HepG2 (cell line): Measurements from ENCODE around the gene CALU. TPM values are rescaled to one million over a fixed set of nuclear protein-coding genes. Genes with fewer than 3 reads are reported as not detected.

Source experiments
- CCAR2 ChIP-seq: fragments of 200-400 bp; formaldehyde crosslinking; optimal IDR thresholded peaks from 2 replicates; pipeline ENCODE3; 2018; ENCODE audit warnings: low read depth, mild to moderate bottlenecking, low read length, moderate library complexity
- CREB3 ChIP-seq: sonication (generic); formaldehyde crosslinking; IDR thresholded peaks from 2 replicates; pipeline ENCODE4 v1.5.0; 2020; ENCODE audit warnings: missing genetic modification reagents
- FOXA1 ChIP-seq, 2 experiments: fragments of 450-650 bp in 1 of 2; sonication (generic) in 1 of 2; formaldehyde crosslinking in 1 of 2; IDR thresholded peaks; 2 replicates each; pipeline versions ENCODE4 v1.4.0 to v1.6.1; 2016 to 2020; ENCODE audit warnings: missing genetic modification reagents in 1 of 2
- FOXC1 ChIP-seq: sonication (generic); formaldehyde crosslinking; IDR thresholded peaks from 2 replicates; pipeline ENCODE4 v1.8.0; 2022; ENCODE audit warnings: mild to moderate bottlenecking, missing genetic modification reagents, borderline replicate concordance
- IRF9 ChIP-seq: sonication (generic); formaldehyde crosslinking; IDR thresholded peaks from 2 replicates; pipeline ENCODE4 v1.8.0; 2022; ENCODE audit warnings: missing genetic modification reagents, mild to moderate bottlenecking, borderline replicate concordance
- JDP2 ChIP-seq: sonication (generic); formaldehyde crosslinking; IDR thresholded peaks from 2 replicates; pipeline ENCODE4 v1.8.1; 2022; ENCODE audit warnings: missing genetic modification reagents, borderline replicate concordance
- KAT2B ChIP-seq: fragments of 150-350 bp; IDR thresholded peaks from 2 replicates; pipeline ENCODE4 v1.6.1; 2014; ENCODE audit warnings: low read depth, low read length, borderline replicate concordance
- KDM1A ChIP-seq: IDR thresholded peaks from 2 replicates; pipeline ENCODE4 v1.6.1; 2016; ENCODE audit warnings: missing compliant biosample characterization
- LRRFIP1 ChIP-seq: sonication (generic); formaldehyde crosslinking; conservative IDR thresholded peaks from 2 replicates; pipeline ENCODE4 v1.4.0; 2020; ENCODE audit warnings: missing genetic modification reagents
- NFYC ChIP-seq: IDR thresholded peaks from 2 replicates; pipeline ENCODE4 v1.6.1; 2016; ENCODE audit warnings: missing genetic modification reagents, missing compliant biosample characterization
- NR3C1 ChIP-seq: sonication (generic); formaldehyde crosslinking; IDR thresholded peaks from 2 replicates; pipeline ENCODE4 v1.4.0; 2020; ENCODE audit warnings: missing genetic modification reagents
- SP2 ChIP-seq: sonication (generic); formaldehyde crosslinking; IDR thresholded peaks from 2 replicates; pipeline ENCODE4 v1.5.1; 2020; ENCODE audit warnings: mild to moderate bottlenecking, missing genetic modification reagents
- THYN1 ChIP-seq: sonication (generic); formaldehyde crosslinking; IDR thresholded peaks from 2 replicates; pipeline ENCODE4 v1.8.1; 2023; ENCODE audit warnings: low read depth, mild to moderate bottlenecking, moderate library complexity, missing genetic modification reagents, borderline replicate concordance
- ZNF275 ChIP-seq: sonication (generic); formaldehyde crosslinking; IDR thresholded peaks from 2 replicates; pipeline ENCODE4 v1.8.0; 2022; ENCODE audit warnings: missing genetic modification reagents, mild to moderate bottlenecking, inconsistent platforms, borderline replicate concordance
- ZNF496 ChIP-seq: sonication (generic); formaldehyde crosslinking; IDR thresholded peaks from 2 replicates; pipeline ENCODE4 v1.8.1; 2023; ENCODE audit warnings: mild to moderate bottlenecking, moderate library complexity, missing genetic modification reagents; ENCODE audit not compliant: insufficient replicate concordance
- ZNF572 ChIP-seq: sonication (generic); formaldehyde crosslinking; IDR thresholded peaks from 2 replicates; pipeline ENCODE4 v1.5.1; 2020; ENCODE audit warnings: mild to moderate bottlenecking, missing genetic modification reagents
- ZNF720 ChIP-seq: sonication (generic); formaldehyde crosslinking; IDR thresholded peaks from 2 replicates; pipeline ENCODE4 v1.4.0; 2020; ENCODE audit warnings: missing genetic modification reagents
- ZNF740 ChIP-seq: sonication (generic); formaldehyde crosslinking; IDR thresholded peaks from 2 replicates; pipeline ENCODE4 v1.4.0; 2020; ENCODE audit warnings: missing genetic modification reagents
- ZNF75D ChIP-seq: sonication (generic); formaldehyde crosslinking; IDR thresholded peaks from 2 replicates; pipeline ENCODE4 v1.8.1; 2023; ENCODE audit warnings: missing genetic modification reagents, mild to moderate bottlenecking, borderline replicate concordance
- ZNF770 ChIP-seq: sonication (generic); formaldehyde crosslinking; IDR thresholded peaks from 2 replicates; pipeline ENCODE4 v1.5.0; 2020; ENCODE audit warnings: mild to moderate bottlenecking, missing genetic modification reagents
- polyA plus RNA-seq, 8 experiments: library from polyadenylated mRNA; depleted of rRNA in 3 of 8; stranded (reverse) in 7 of 8; unstranded in 1 of 8; fragments of >200 nt; fragmentation: Illumina TruSeq in 4 of 8; extraction: Trizol in 4 of 8; gene quantifications; 2 replicates each; pipeline versions ENCODE4 v1.2.1 to v1.2.3, GENCODE V29; 2011 to 2016; ENCODE audit warnings: low read depth in 4 of 8, missing spikeins in 1 of 8, mixed read lengths in 1 of 8; ENCODE audit not compliant: insufficient read depth in 1 of 8
- total RNA-seq, 5 experiments: library from RNA; depleted of rRNA; stranded (reverse); fragments of >200 nt; fragmentation: Illumina TruSeq; extraction: Trizol; gene quantifications; 2 replicates each; pipeline ENCODE4 v1.2.3, GENCODE V29; 2016; ENCODE audit warnings: low read depth in 1 of 5

Gene CALU
- total and polyA plus RNA-seq, 2 of the 13 experiments (the other 11 are each of a cell fraction or from before 2014, with no cell fraction given): 198 to 252 TPM

- TF ChIP-seq KDM1A (CRISPR knock-in tag) (no peak), ZNF572 (CRISPR knock-in tag) (no peak), ZNF275 (no peak), THYN1 (CRISPR knock-in tag) (no peak), ZNF496 (no peak), LRRFIP1 (no peak), KAT2B (no peak), ZNF740 (CRISPR knock-in tag) (peak; percentile 66; the same call in 1 of the 2 replicates), ZNF720 (no peak), NFYC (CRISPR knock-in tag) (peak; percentile 96), SP2 (CRISPR knock-in tag) (peak; percentile 92), NR3C1 (CRISPR knock-in tag) (no peak), ZNF770 (CRISPR knock-in tag) (no peak), FOXC1 (CRISPR knock-in tag) (no peak; the same call in none of the 2 replicates), FOXA1 (IDR thresholded peaks at IDR 0.05) (no peak), FOXA1 (CRISPR knock-in tag; IDR thresholded peaks at IDR 0.05) (no peak), ZNF75D (CRISPR knock-in tag) (no peak), IRF9 (CRISPR knock-in tag) (peak; percentile 91), JDP2 (CRISPR knock-in tag) (no peak), CCAR2 (no peak), CREB3 (CRISPR knock-in tag) (no peak)
Measured at GRCh38 chr7:128739048-128739962, at the start of gene CALU (continued).
